Measurements from ENCODE around the gene FMN1.

FMN1 gene

GRCh38 chr15:33008284-33008995 is 186.1 kb downstream of the FMN1 start:
- DNase-seq: no peak

GRCh38 chr15:33007303-33007855 is 187.1 kb downstream of the FMN1 start:
- DNase-seq: no peak

- DNase-seq: no peak
These were observed 188.9 kb downstream of the FMN1 start for GRCh38 chr15:33005582-33005981.

- no peak for DNase-seq
These were observed 192.6 kb downstream of the FMN1 start for GRCh38 chr15:33001926-33002325.

- no peak for DNase-seq
These were observed 195.4 kb downstream of the FMN1 start for GRCh38 chr15:32998979-32999672.

- no peak for DNase-seq
These were observed 196.3 kb downstream of the FMN1 start for GRCh38 chr15:32998182-32998581.

- DNase-seq: no peak
These were observed 199.6 kb downstream of the FMN1 start for GRCh38 chr15:32994810-32995424.

GRCh38 chr15:32993285-32993684 is 201.2 kb downstream of the FMN1 start:
- DNase-seq: no peak

- no peak for DNase-seq
These were observed 202.8 kb downstream of the FMN1 start for GRCh38 chr15:32991619-32992111.

- DNase-seq: no peak
These were observed 204.4 kb downstream of the FMN1 start for GRCh38 chr15:32990071-32990470.

GRCh38 chr15:32987067-32987466 is 207.4 kb downstream of the FMN1 start:
- no peak for DNase-seq

- DNase-seq: no peak
These were observed 208.4 kb downstream of the FMN1 start for GRCh38 chr15:32986147-32986546.

GRCh38 chr15:32983679-32984078 is 210.8 kb downstream of the FMN1 start:
- no peak for DNase-seq

GRCh38 chr15:32982001-32982400 is 212.5 kb downstream of the FMN1 start:
- DNase-seq: no peak

GRCh38 chr15:32981536-32981935 is 213.0 kb downstream of the FMN1 start:
- DNase-seq: no peak

GRCh38 chr15:32979710-32980109 is 214.8 kb downstream of the FMN1 start:
- no peak for DNase-seq

- no peak for DNase-seq
These were observed 217.0 kb downstream of the FMN1 start for GRCh38 chr15:32977506-32977905.

GRCh38 chr15:32974691-32975090 is 219.8 kb downstream of the FMN1 start:
- DNase-seq: no peak

- no peak for DNase-seq
These were observed 221.8 kb downstream of the FMN1 start for GRCh38 chr15:32972686-32973085.

- no peak for DNase-seq
These were observed 223.7 kb downstream of the FMN1 start for GRCh38 chr15:32970847-32971246.

- DNase-seq: no peak
These were observed 227.0 kb downstream of the FMN1 start for GRCh38 chr15:32967521-32967920.

GRCh38 chr15:32966512-32966911 is 228.0 kb downstream of the FMN1 start:
- DNase-seq: no peak

GRCh38 chr15:32965897-32966296 is 228.6 kb downstream of the FMN1 start:
- DNase-seq: no peak

- no peak for DNase-seq
These were observed 235.4 kb downstream of the FMN1 start for GRCh38 chr15:32959077-32959476.

Measured in activated CD4-positive, CD25-positive, alpha-beta regulatory T cell treated with anti-CD3 and anti-CD28 coated beads, Interleukin-2, amount 50 U/mL, for 72 hours (primary cell).